Measurements from ENCODE around the gene RPL10. TPM values are rescaled to one million over a fixed set of nuclear protein-coding genes. Genes with fewer than 3 reads are reported as not detected.

RPL10 gene
- total and polyA plus RNA-seq, 9 of the 15 experiments (the other 6 are each of a cell fraction or from before 2014, with no cell fraction given) = 3,774 to 7,600 (median 5,014) TPM

DNA sequence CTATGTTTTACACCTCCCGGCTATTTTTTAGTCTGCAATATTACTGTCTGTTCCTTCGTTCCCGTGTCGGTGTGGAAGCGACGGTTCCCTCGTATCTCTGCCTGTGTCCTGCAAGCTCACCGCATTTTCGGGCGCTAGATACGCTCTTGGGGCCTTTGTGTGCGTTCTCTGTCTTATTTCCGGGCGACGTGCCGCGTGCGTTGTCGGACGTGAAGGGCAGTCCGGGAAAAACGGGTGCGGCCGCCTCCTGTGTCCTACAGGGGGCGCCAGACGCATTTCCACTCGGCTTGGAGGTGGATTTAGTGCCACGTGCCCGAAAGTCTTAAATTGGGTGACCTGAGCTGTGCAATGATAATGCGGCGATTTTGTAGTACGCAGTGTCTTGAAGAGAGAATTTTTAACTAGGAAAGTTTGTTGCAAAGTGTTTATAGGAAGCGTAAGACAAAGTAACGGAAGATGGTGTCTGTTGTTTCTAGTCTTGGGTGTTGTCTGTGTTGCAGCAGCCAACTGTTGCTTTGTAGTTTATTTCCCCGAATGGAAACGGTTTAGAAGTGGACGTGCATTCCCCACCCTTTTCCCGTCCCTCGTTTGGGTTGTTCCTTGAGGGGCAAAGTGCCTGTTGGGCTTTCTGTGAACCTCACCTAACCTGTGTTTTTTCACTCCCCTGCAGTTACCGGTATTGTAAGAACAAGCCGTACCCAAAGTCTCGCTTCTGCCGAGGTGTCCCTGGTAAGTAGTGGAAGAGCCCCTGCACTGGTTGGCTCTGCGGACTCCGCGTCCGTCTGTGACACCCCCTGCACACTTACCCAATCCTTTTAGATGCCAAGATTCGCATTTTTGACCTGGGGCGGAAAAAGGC is 720 bp downstream of the RPL10 start (continued):
- TF ChIP-seq GATAD2B (IDR thresholded peaks at IDR 0.05; ENCODE audit: borderline replicate concordance) (0 out of 2 replicates have a peak, but pooled peaks have one; percentile 13), SIN3A (IDR thresholded peaks at IDR 0.05; ENCODE audit: borderline replicate concordance in 2 of 2, control insufficient read depth in 1 of 2, low read depth in 2 of 2, low read length in 2 of 2) (peak in 1 of 2 experiments; percentile 2; a peak in 1 of 4 replicates), SMARCA4 (IDR thresholded peaks at IDR 0.05) (no peak), CHD1 (IDR thresholded peaks at IDR 0.05; ENCODE audit: low read length) (peak; percentile 85), RNF2 (IDR thresholded peaks at IDR 0.05) (peak; percentile 7; the same call in 1 of the 2 replicates), RB1 (IDR thresholded peaks at IDR 0.05; ENCODE audit: low read depth) (0 out of 2 replicates have a peak, but pooled peaks have one; percentile 7), RBBP5 (IDR thresholded peaks at IDR 0.05; ENCODE audit: borderline replicate concordance, insufficient read depth, low read length, poor library complexity, severe bottlenecking) (peak; percentile 51), HMGN3 (IDR thresholded peaks at IDR 0.05; ENCODE audit: borderline replicate concordance, extremely low read depth, insufficient read length, low read depth, low read length) (peak; percentile 67), TSC22D4 (tag; IDR thresholded peaks at IDR 0.05) (no peak), HDAC1 (IDR thresholded peaks at IDR 0.05) (peak in 1 of 2 experiments; percentile 82; a peak in 3 of 4 replicates), L3MBTL2 (IDR thresholded peaks at IDR 0.05) (peak; percentile 88), CBX2 (IDR thresholded peaks at IDR 0.05; ENCODE audit: insufficient read depth, low read length, poor library complexity, severe bottlenecking) (no peak), NFRKB (IDR thresholded peaks at IDR 0.05; ENCODE audit: low read depth) (0 out of 2 replicates have a peak, but pooled peaks have one; percentile 9), SP1 (CRISPR knock-in tag; IDR thresholded peaks at IDR 0.05) (peak; percentile 16; the same call in 1 of the 2 replicates)
- TF ChIP-seq, protein P1, sequence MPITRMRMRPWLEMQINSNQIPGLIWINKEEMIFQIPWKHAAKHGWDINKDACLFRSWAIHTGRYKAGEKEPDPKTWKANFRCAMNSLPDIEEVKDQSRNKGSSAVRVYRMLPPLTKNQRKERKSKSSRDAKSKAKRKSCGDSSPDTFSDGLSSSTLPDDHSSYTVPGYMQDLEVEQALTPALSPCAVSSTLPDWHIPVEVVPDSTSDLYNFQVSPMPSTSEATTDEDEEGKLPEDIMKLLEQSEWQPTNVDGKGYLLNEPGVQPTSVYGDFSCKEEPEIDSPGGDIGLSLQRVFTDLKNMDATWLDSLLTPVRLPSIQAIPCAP (CRISPR knock-in tag; IDR thresholded peaks at IDR 0.05; ENCODE audit: borderline replicate concordance) = peak; percentile 17; the same call in 1 of the 2 replicates
- TF ChIP-seq, protein P2, sequence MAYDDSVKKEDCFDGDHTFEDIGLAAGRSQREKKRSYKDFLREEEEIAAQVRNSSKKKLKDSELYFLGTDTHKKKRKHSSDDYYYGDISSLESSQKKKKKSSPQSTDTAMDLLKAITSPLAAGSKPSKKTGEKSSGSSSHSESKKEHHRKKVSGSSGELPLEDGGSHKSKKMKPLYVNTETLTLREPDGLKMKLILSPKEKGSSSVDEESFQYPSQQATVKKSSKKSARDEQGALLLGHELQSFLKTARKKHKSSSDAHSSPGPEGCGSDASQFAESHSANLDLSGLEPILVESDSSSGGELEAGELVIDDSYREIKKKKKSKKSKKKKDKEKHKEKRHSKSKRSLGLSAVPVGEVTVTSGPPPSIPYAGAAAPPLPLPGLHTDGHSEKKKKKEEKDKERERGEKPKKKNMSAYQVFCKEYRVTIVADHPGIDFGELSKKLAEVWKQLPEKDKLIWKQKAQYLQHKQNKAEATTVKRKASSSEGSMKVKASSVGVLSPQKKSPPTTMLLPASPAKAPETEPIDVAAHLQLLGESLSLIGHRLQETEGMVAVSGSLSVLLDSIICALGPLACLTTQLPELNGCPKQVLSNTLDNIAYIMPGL (CRISPR knock-in tag; IDR thresholded peaks at IDR 0.05) = peak; percentile 39; the same call in 1 of the 2 replicates
- TF ChIP-seq, protein P3, sequence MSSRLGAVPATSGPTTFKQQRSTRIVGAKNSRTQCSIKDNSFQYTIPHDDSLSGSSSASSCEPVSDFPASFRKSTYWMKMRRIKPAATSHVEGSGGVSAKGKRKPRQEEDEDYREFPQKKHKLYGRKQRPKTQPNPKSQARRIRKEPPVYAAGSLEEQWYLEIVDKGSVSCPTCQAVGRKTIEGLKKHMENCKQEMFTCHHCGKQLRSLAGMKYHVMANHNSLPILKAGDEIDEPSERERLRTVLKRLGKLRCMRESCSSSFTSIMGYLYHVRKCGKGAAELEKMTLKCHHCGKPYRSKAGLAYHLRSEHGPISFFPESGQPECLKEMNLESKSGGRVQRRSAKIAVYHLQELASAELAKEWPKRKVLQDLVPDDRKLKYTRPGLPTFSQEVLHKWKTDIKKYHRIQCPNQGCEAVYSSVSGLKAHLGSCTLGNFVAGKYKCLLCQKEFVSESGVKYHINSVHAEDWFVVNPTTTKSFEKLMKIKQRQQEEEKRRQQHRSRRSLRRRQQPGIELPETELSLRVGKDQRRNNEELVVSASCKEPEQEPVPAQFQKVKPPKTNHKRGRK (tag; IDR thresholded peaks at IDR 0.05) = no peak

Data from K562 (cell line).